Bronchial epithelial cell (primary cell): ENCODE measurements around the gene MOV10L1. TPM values are rescaled to one million over a fixed set of nuclear protein-coding genes. Genes with fewer than 3 reads are reported as not detected.

Experiments used
- DNase-seq: peaks from one replicate; pipeline ENCODE4 v3.0.0-alpha.2; 2010; ENCODE audit warnings: low read depth
- FAIRE-seq: peaks from 2 replicates; lab custom pipeline; 2011; peaks lifted over from hg19 to GRCh38; lab: Jason Lieb, UNC
- H3K27me3 ChIP-seq: 2 replicates; pipeline ENCODE4 v1.5.1; 2011; ENCODE audit warnings: low read length; ENCODE audit not compliant: control insufficient read depth, insufficient read depth
- H3K36me3 ChIP-seq: 2 replicates; pipeline ENCODE4 v1.5.1; 2011; ENCODE audit warnings: low read length; ENCODE audit not compliant: control insufficient read depth, insufficient read depth
- H3K4me3 ChIP-seq: 2 replicates; pipeline ENCODE4 v1.5.1; 2011; ENCODE audit warnings: mild to moderate bottlenecking, low read depth, low read length, control low read depth
- CTCF ChIP-seq: IDR thresholded peaks from 2 replicates; pipeline ENCODE4 v1.5.1; 2011; ENCODE audit warnings: mild to moderate bottlenecking, moderate library complexity, low read length, control low read depth, inconsistent platforms; ENCODE audit not compliant: insufficient read depth, severe bottlenecking
- total RNA-seq: library from RNA; depleted of rRNA; stranded (reverse); fragments of >200 nt; gene quantifications from 2 replicates; pipeline ENCODE4 v1.2.1, GENCODE V29; 2014

Gene MOV10L1
- total RNA-seq, 1 donor from 2014 or later: 0.26 TPM

DNA sequence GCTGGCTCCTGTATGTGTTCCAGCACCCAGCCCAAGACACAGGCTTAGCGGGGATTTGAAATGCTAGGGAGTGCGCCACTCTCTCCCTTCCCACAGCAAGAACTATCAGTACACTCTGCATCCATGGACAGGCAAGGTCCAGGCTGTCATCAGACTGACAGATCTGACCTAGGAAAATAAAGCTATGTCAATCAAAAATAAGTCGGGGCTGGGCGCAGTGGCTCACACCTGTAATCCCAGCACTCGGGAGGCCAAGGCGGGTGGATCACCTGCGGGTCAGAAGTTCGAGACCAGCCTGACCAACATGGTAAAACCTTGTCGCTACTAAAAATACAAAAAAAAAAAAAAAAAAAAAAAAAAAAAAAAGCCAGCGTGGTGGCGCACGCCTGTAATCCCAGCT, 1.7 kb upstream of the MOV10L1 start:
- peaks cover 4% of the 10 kb centered on the region for H3K27me3 ChIP-seq
- no peak for DNase-seq
- H3K36me3 ChIP-seq: no peaks in the 10 kb centered on the region
- no peak for TF ChIP-seq CTCF
- no peak for FAIRE-seq
- no peak overlapping the region for H3K4me3 ChIP-seq

DNA sequence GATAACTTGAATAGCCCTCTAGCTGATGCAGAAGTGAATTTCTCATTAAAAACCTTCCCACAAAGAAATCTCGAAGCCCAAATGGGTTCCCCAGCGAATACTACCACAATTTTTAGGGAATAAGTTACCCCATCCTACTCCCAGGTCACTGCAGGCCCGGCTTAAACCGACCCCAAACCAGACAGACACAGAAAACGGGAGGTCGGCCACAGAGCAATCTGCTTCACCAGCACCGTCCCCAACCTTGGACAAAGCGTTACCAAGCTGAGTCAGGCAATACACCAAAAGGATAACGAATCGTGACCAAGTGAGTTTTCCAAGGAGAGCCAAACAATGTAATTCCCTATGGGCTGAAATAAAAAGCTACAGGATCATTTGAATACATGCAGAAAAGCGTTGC, 575 bp upstream of the MOV10L1 start:
- no peak for FAIRE-seq
- no peak for DNase-seq
- H3K27me3 ChIP-seq: peaks cover 4% of the 10 kb centered on the region
- H3K4me3 ChIP-seq: no peak overlapping the region
- no peak for TF ChIP-seq CTCF
- no peaks in the 10 kb centered on the region for H3K36me3 ChIP-seq

DNA sequence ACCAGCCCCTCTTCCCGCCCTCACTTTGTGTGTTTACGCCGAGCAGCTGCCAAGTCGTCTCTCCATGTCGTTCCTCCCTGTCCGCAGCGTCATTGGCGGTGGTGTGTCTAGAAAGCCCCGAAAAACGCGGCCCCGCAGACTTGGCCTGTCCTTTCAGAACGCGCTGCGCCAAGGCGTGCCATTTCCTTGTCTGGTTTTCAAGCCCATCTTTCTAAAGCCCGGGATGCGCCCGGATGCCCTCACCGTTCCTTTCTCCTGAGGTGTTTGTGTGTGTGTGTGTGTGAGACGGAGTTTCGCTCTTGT, 557 bp downstream of the MOV10L1 start:
- no peak for TF ChIP-seq CTCF
- Histone ChIP-seq H3K4me3 (no peak overlapping the region), H3K36me3 (no peaks in the 10 kb centered on the region), H3K27me3 (peaks cover 1% of the 10 kb centered on the region)
- FAIRE-seq: no peak
- no peak for DNase-seq

DNA sequence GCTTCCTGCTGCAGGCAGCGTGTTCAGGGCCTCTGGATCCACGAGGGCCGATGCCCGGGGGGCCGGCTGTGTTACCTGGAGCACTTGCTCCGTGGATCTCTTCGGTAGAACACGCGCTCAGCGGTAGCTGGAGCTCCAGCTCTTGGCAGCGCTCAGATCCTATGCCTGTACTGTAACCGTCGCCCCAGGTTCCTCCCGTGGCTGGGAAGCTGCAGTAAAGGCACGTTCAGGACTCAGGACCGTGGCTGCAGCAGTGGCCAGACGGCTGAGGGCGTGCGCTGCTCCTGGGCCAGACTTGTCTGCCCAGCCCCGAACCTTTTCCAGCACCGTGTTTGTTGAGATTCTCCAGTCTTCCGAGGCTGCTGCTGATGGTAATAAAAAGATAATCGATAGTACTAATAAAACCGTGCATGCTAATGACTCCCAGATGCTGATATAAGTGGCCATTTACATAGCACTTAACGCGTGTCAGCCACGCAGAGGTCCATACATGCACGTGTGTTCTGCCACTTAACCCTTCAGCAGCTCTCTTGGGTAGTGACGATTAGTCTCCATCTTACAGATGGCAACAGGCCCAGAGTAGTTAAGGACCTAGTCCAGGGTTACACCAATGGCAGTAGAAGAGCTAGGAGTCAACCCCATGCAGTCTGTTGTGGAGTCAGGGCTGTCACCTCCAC, 1.4 kb downstream of the MOV10L1 start:
- no peak for DNase-seq
- FAIRE-seq: no peak
- Histone ChIP-seq H3K36me3 (no peaks in the 10 kb centered on the region), H3K27me3 (peaks cover 1% of the 10 kb centered on the region), H3K4me3 (no peak overlapping the region)
- TF ChIP-seq CTCF: no peak

- peaks cover 1% of the 10 kb centered on the region for H3K27me3 ChIP-seq
- H3K4me3 ChIP-seq: no peak overlapping the region
- TF ChIP-seq CTCF: no peak
- FAIRE-seq (no peak), DNase-seq (no peak)
- no peaks in the 10 kb centered on the region for H3K36me3 ChIP-seq
Observed at GRCh38 chr22:50092342-50092741, 2.5 kb downstream of the MOV10L1 start.

DNA sequence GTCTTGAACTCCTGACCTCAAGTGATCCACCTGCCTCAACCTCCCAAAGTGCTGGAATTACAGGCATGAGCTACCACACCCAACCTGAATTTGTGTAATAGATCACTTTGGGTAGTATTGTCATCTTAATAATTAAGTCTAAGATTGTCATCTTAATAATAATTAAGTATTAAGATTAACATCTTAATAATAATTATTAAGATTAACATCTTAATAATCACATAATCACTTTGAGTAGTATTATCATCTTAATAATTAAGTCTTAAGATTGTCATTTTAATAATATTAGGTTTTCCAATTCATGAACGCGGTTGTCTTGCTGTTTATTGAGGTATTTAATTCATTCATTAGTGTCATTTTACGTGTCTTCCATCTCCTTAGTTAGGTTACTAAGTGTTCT, 8.2 kb downstream of the MOV10L1 start:
- Histone ChIP-seq H3K27me3 (no peaks in the 10 kb centered on the region), H3K4me3 (no peak overlapping the region), H3K36me3 (no peaks in the 10 kb centered on the region)
- no peak for TF ChIP-seq CTCF
- FAIRE-seq (no peak), DNase-seq (no peak)
